Naive B cell (primary cell): ENCODE results near the gene AP2B1. TPM values are rescaled to one million over a fixed set of nuclear protein-coding genes. Genes with fewer than 3 reads are reported as not detected.
A peak's percentile ranks its signal among the peaks of the same experiment; 100 is the strongest.
"Not testable (repeated sequence)": the region's sequence is repeated elsewhere in the genome, so short reads cannot be mapped to it uniquely, and the experiment has no call there.

Experiments used
- ATAC-seq, 2 donors: fragments of 150-1000 bp; cut with Tn5 transposase; 2 replicates each; pipeline ENCODE4 v1.10.0; 2021; ENCODE audit warnings: low read depth in 2 of 2, mild to moderate bottlenecking in 2 of 2, moderate library complexity in 2 of 2
- DNase-seq: peaks from one replicate; pipeline ENCODE4 v3.0.0; 2022
- H3K27ac Mint-ChIP-seq, 6 donors: one replicate each; pipeline ENCODE4 v1.8.0; 2020 to 2022; ENCODE audit warnings: mild to moderate bottlenecking in 6 of 6, mixed read lengths in 6 of 6, moderate library complexity in 5 of 6, inconsistent platforms in 2 of 6
- H3K27me3 Mint-ChIP-seq, 3 donors: one replicate each; pipeline ENCODE4 v1.8.0; 2021 to 2022; ENCODE audit warnings: mixed read lengths in 3 of 3, mild to moderate bottlenecking in 1 of 3
- H3K36me3 Mint-ChIP-seq, 2 donors: one replicate each; pipeline ENCODE4 v1.8.0; 2020 to 2022; ENCODE audit warnings: mixed read lengths in 2 of 2, inconsistent platforms in 1 of 2, mild to moderate bottlenecking in 1 of 2
- H3K4me1 Mint-ChIP-seq, 3 donors: one replicate each; pipeline ENCODE4 v1.8.0; 2020 to 2022; ENCODE audit warnings: mixed read lengths in 3 of 3, inconsistent platforms in 1 of 3, mild to moderate bottlenecking in 1 of 3, moderate library complexity in 1 of 3
- H3K4me3 Mint-ChIP-seq, 8 donors: one replicate each; pipeline ENCODE4 v1.8.0; 2020 to 2022; ENCODE audit warnings: mild to moderate bottlenecking in 8 of 8, mixed read lengths in 8 of 8, moderate library complexity in 8 of 8, inconsistent platforms in 2 of 8
- H3K9me3 Mint-ChIP-seq, 7 donors: one replicate each; pipeline ENCODE4 v1.8.0; 2020 to 2022; ENCODE audit warnings: mixed read lengths in 7 of 7, mild to moderate bottlenecking in 5 of 7, inconsistent platforms in 2 of 7, moderate library complexity in 1 of 7
- polyA plus RNA-seq, 6 donors: library from polyadenylated mRNA; unstranded; fragments of 300-500 nt; fragmentation: Illumina TruSeq; gene quantifications; one replicate each; pipeline ENCODE4 v1.2.3, GENCODE V29; 2021; ENCODE audit warnings: low read depth in 6 of 6

The AP2B1 gene
- polyA plus RNA-seq, 6 donors from 2014 or later: 34.1 to 52.1 (median 40.8) TPM

GRCh38 chr17:35554668-35555067 lies 32.5 kb upstream of the AP2B1 start:
- no peaks in the 10 kb centered on the region for H3K36me3 Mint-ChIP-seq

GRCh38 chr17:35555691-35556090 lies 31.4 kb upstream of the AP2B1 start:
- H3K4me1 Mint-ChIP-seq: no peaks in the 10 kb centered on the region
- no peaks in the 10 kb centered on the region for H3K9me3 Mint-ChIP-seq
- no peak overlapping the region for H3K4me3 Mint-ChIP-seq
- peaks cover 24 to 30% (median 25%) of the 10 kb centered on the region in 3 donors for H3K27me3 Mint-ChIP-seq
- ATAC-seq (no peak), DNase-seq (no peak)
- no peak overlapping the region for H3K27ac Mint-ChIP-seq
- no peaks in the 10 kb centered on the region for H3K36me3 Mint-ChIP-seq

More at GRCh38 chr17:35554668-35555067, 32.5 kb upstream of the AP2B1 start:
- no peak overlapping the region for H3K4me3 Mint-ChIP-seq
- peaks cover 21 to 25% (median 24%) of the 10 kb centered on the region in 3 donors for H3K27me3 Mint-ChIP-seq
- H3K27ac Mint-ChIP-seq: no peak overlapping the region
- no peaks in the 10 kb centered on the region for H3K9me3 Mint-ChIP-seq
- DNase-seq (no peak), ATAC-seq (no peak)
- no peaks in the 10 kb centered on the region for H3K4me1 Mint-ChIP-seq

- no peak for ATAC-seq
- Mint-ChIP-seq H3K4me3 (no peak overlapping the region), H3K9me3 (no peaks in the 10 kb centered on the region), H3K27me3 (peaks cover 24 to 29% (median 25%) of the 10 kb centered on the region in 3 donors), H3K27ac (no peak overlapping the region), H3K4me1 (no peaks in the 10 kb centered on the region), H3K36me3 (no peaks in the 10 kb centered on the region)
- DNase-seq: no peak
Observed at GRCh38 chr17:35557353-35557752, 29.8 kb upstream of the AP2B1 start.

GRCh38 chr17:35559495-35560210 lies 27.5 kb upstream of the AP2B1 start:
- H3K36me3 Mint-ChIP-seq: no peaks in the 10 kb centered on the region
- peaks cover 24 to 32% (median 26%) of the 10 kb centered on the region in 3 donors for H3K27me3 Mint-ChIP-seq
- H3K4me1 Mint-ChIP-seq: no peaks in the 10 kb centered on the region
- no peak overlapping the region for H3K4me3 Mint-ChIP-seq
- ATAC-seq: no peak
- no peak for DNase-seq
- no peak overlapping the region for H3K27ac Mint-ChIP-seq
- no peaks in the 10 kb centered on the region for H3K9me3 Mint-ChIP-seq

- peaks cover 24 to 32% (median 24%) of the 10 kb centered on the region in 3 donors for H3K27me3 Mint-ChIP-seq
- H3K4me1 Mint-ChIP-seq: no peaks in the 10 kb centered on the region
- ATAC-seq (no peak), DNase-seq (no peak)
- no peak within 1 kb of the TSS for H3K4me3 Mint-ChIP-seq
- H3K9me3 Mint-ChIP-seq: no peaks in the 10 kb centered on the region
- H3K36me3 Mint-ChIP-seq: no peaks in the 10 kb centered on the region
- no peak within 1 kb of the TSS for H3K27ac Mint-ChIP-seq
Observed at GRCh38 chr17:35560703-35561102, 26.4 kb upstream of the AP2B1 start, which contains the start of gene SLFN14. TSS of gene SLFN14 (minus strand) at chr17:35560819. CDS start at chr17:35558062, 2,757 bp downstream.

- not testable (repeated sequence) for DNase-seq, H3K9me3 Mint-ChIP-seq, ATAC-seq, H3K27ac Mint-ChIP-seq, H3K4me1 Mint-ChIP-seq, H3K36me3 Mint-ChIP-seq, H3K4me3 Mint-ChIP-seq
- peaks cover 12 to 25% (median 13%) of the 10 kb centered on the region in 3 donors for H3K27me3 Mint-ChIP-seq
Observed at GRCh38 chr17:35563181-35563580, 23.9 kb upstream of the AP2B1 start.

GRCh38 chr17:35566968-35567367 lies 20.2 kb upstream of the AP2B1 start:
- ATAC-seq: no peak
- Mint-ChIP-seq H3K27me3 (peaks cover 0 to 8% (median 5%) of the 10 kb centered on the region in 3 donors), H3K4me3 (peak overlapping the region; percentile 53 to 99 (median 96)), H3K4me1 (peaks cover 17 to 35% (median 32%) of the 10 kb centered on the region in 3 donors), H3K27ac (peak overlapping the region in 2 of 6 donors; percentile 21 to 49), H3K9me3 (no peaks in the 10 kb centered on the region), H3K36me3 (no peaks in the 10 kb centered on the region)
- no peak for DNase-seq

- peak overlapping the region; percentile 90 to 99 (median 97) for H3K4me3 Mint-ChIP-seq
- H3K36me3 Mint-ChIP-seq: no peaks in the 10 kb centered on the region
- peaks cover 0 to 4% (median 3%) of the 10 kb centered on the region in 3 donors for H3K27me3 Mint-ChIP-seq
- no peaks in the 10 kb centered on the region for H3K9me3 Mint-ChIP-seq
- DNase-seq: no peak
- peak overlapping the region in 5 of 6 donors; percentile 87 to 97 (median 94) for H3K27ac Mint-ChIP-seq
- no peak for ATAC-seq
- H3K4me1 Mint-ChIP-seq: peaks cover 17 to 40% (median 32%) of the 10 kb centered on the region in 3 donors
Observed at GRCh38 chr17:35568561-35568960, 18.6 kb upstream of the AP2B1 start.

- Mint-ChIP-seq H3K36me3 (no peaks in the 10 kb centered on the region), H3K4me3 (peak overlapping the region; percentile 56 to 99 (median 94)), H3K27me3 (no peaks in the 10 kb centered on the region), H3K4me1 (peaks cover 17 to 44% (median 32%) of the 10 kb centered on the region in 3 donors), H3K27ac (peak overlapping the region in 2 of 6 donors; percentile 0 to 27), H3K9me3 (no peaks in the 10 kb centered on the region)
- ATAC-seq: no peak
- DNase-seq: no peak
Observed at GRCh38 chr17:35569405-35569804, 17.7 kb upstream of the AP2B1 start.

GRCh38 chr17:35575759-35576158 lies 11.4 kb upstream of the AP2B1 start:
- Mint-ChIP-seq H3K27ac (peak overlapping the region in 2 of 6 donors; percentile 41 to 73), H3K27me3 (no peaks in the 10 kb centered on the region)

GRCh38 chr17:35577830-35578196 lies 9.3 kb upstream of the AP2B1 start:
- H3K4me1 Mint-ChIP-seq: peaks cover 15 to 32% (median 16%) of the 10 kb centered on the region in 3 donors
- DNase-seq (no peak), ATAC-seq (no peak)
- H3K36me3 Mint-ChIP-seq: no peaks in the 10 kb centered on the region
- peak overlapping the region; percentile 94 to 100 (median 98) for H3K4me3 Mint-ChIP-seq
- H3K27me3 Mint-ChIP-seq: no peaks in the 10 kb centered on the region
- H3K9me3 Mint-ChIP-seq: no peaks in the 10 kb centered on the region
- peak overlapping the region; percentile 95 to 99 (median 98) for H3K27ac Mint-ChIP-seq

More at GRCh38 chr17:35575759-35576158, 11.4 kb upstream of the AP2B1 start:
- Mint-ChIP-seq H3K9me3 (no peaks in the 10 kb centered on the region), H3K36me3 (no peaks in the 10 kb centered on the region), H3K4me3 (peak overlapping the region in 5 of 8 donors; percentile 3 to 94 (median 35)), H3K4me1 (peaks cover 16 to 38% (median 16%) of the 10 kb centered on the region in 3 donors)
- no peak for DNase-seq
- ATAC-seq: no peak

- DNase-seq (peak; percentile 86), ATAC-seq (peak; percentile 98)
- H3K36me3 Mint-ChIP-seq: no peaks in the 10 kb centered on the region
- H3K27ac Mint-ChIP-seq: peak within 1 kb of the TSS; percentile 95 to 99 (median 98)
- peaks cover 0 to 2% (median 0%) of the 10 kb centered on the region in 3 donors for H3K27me3 Mint-ChIP-seq
- no peaks in the 10 kb centered on the region for H3K9me3 Mint-ChIP-seq
- peak within 1 kb of the TSS; percentile 94 to 100 (median 98) for H3K4me3 Mint-ChIP-seq
- H3K4me1 Mint-ChIP-seq: peaks cover 15 to 32% (median 16%) of the 10 kb centered on the region in 3 donors
Observed at GRCh38 chr17:35578197-35578928, 8.8 kb upstream of the AP2B1 start, which contains the start of gene PEX12. TSS of gene PEX12 (minus strand) at chr17:35578571. CDS start at chr17:35578021, 550 bp downstream.

GRCh38 chr17:35578929-35579432 lies 8.1 kb upstream of the AP2B1 start:
- Mint-ChIP-seq H3K27ac (peak overlapping the region; percentile 95 to 99 (median 98)), H3K36me3 (no peaks in the 10 kb centered on the region), H3K4me3 (peak overlapping the region; percentile 94 to 100 (median 98)), H3K4me1 (peaks cover 15 to 27% (median 16%) of the 10 kb centered on the region in 3 donors), H3K27me3 (peaks cover 0 to 6% (median 1%) of the 10 kb centered on the region in 3 donors), H3K9me3 (no peaks in the 10 kb centered on the region)
- DNase-seq (no peak), ATAC-seq (no peak)
